ENCODE data around the gene TMEM219. TPM values are rescaled to one million over a fixed set of nuclear protein-coding genes. Genes with fewer than 3 reads are reported as not detected.

TMEM219 gene
- total RNA-seq, 1 donor from 2014 or later, result 85.9 TPM

- Mint-ChIP-seq H3K9me3 (no peaks in the 10 kb centered on the region), H3K27me3 (ENCODE audit: low read depth) (peaks cover 23% of the 10 kb centered on the region), H3K27ac (no peak overlapping the region), H3K36me3 (peaks cover 7% of the 10 kb centered on the region), H3K4me3 (no peak overlapping the region), H3K4me1 (peaks cover 2% of the 10 kb centered on the region)
- DNase-seq (ENCODE audit: low spot score in 2 of 2, unreplicated experiment in 2 of 2), result no peak
- TF ChIP-seq CTCF (IDR thresholded peaks at IDR 0.05; ENCODE audit: unreplicated experiment), result no peak
These were observed 42.9 kb downstream of the TMEM219 start for GRCh38 chr16:30004811-30005242.

GRCh38 chr16:30005341-30006094 lies 43.6 kb downstream of the TMEM219 start:
- peak; percentile 69 for TF ChIP-seq CTCF (IDR thresholded peaks at IDR 0.05; ENCODE audit: unreplicated experiment)
- Mint-ChIP-seq H3K4me3 (no peak overlapping the region), H3K27ac (no peak overlapping the region), H3K36me3 (peaks cover 7% of the 10 kb centered on the region), H3K4me1 (peaks cover 5% of the 10 kb centered on the region), H3K27me3 (ENCODE audit: low read depth) (peaks cover 29% of the 10 kb centered on the region), H3K9me3 (no peaks in the 10 kb centered on the region)
- DNase-seq (ENCODE audit: low spot score in 2 of 2, unreplicated experiment in 2 of 2), result no peak

- Mint-ChIP-seq H3K4me3 (no peak overlapping the region), H3K36me3 (peaks cover 7% of the 10 kb centered on the region), H3K27ac (no peak overlapping the region), H3K9me3 (no peaks in the 10 kb centered on the region), H3K27me3 (ENCODE audit: low read depth) (peaks cover 30% of the 10 kb centered on the region), H3K4me1 (peaks cover 6% of the 10 kb centered on the region)
- TF ChIP-seq CTCF (IDR thresholded peaks at IDR 0.05; ENCODE audit: unreplicated experiment), result no peak
- no peak for DNase-seq (ENCODE audit: low spot score in 2 of 2, unreplicated experiment in 2 of 2)
These were observed 44.2 kb downstream of the TMEM219 start for GRCh38 chr16:30006095-30006473.

- Mint-ChIP-seq H3K4me1 (peaks cover 6% of the 10 kb centered on the region), H3K27me3 (ENCODE audit: low read depth) (peaks cover 36% of the 10 kb centered on the region), H3K4me3 (no peak overlapping the region), H3K36me3 (peaks cover 6% of the 10 kb centered on the region), H3K9me3 (no peaks in the 10 kb centered on the region), H3K27ac (no peak overlapping the region)
- TF ChIP-seq CTCF (IDR thresholded peaks at IDR 0.05; ENCODE audit: unreplicated experiment), result no peak
- no peak for DNase-seq (ENCODE audit: low spot score in 2 of 2, unreplicated experiment in 2 of 2)
These were observed 44.9 kb downstream of the TMEM219 start for GRCh38 chr16:30006659-30007377.

- no peaks in the 10 kb centered on the region for H3K36me3 Mint-ChIP-seq
- peaks cover 42% of the 10 kb centered on the region for H3K27me3 Mint-ChIP-seq (ENCODE audit: low read depth)
- no peaks in the 10 kb centered on the region for H3K9me3 Mint-ChIP-seq
- H3K4me1 Mint-ChIP-seq, result peaks cover 10% of the 10 kb centered on the region
- no peak for DNase-seq (ENCODE audit: low spot score in 2 of 2, unreplicated experiment in 2 of 2)
- no peak for TF ChIP-seq CTCF (IDR thresholded peaks at IDR 0.05; ENCODE audit: unreplicated experiment)
- H3K4me3 Mint-ChIP-seq, result no peak overlapping the region
- no peak overlapping the region for H3K27ac Mint-ChIP-seq
These were observed 45.6 kb downstream of the TMEM219 start for GRCh38 chr16:30007378-30007895.
